NT2/D1 (cell line): Measurements from ENCODE around the gene CACNG6.

Experiments
- DNase-seq: peaks from one replicate; pipeline ENCODE4 v3.0.0-alpha.2; 2011; ENCODE audit warnings: low read depth, low spot score
- H3K27me3 ChIP-seq: 2 replicates; pipeline ENCODE4 v1.6.0; 2011; ENCODE audit warnings: mild to moderate bottlenecking; ENCODE audit not compliant: insufficient read length, insufficient read depth
- H3K36me3 ChIP-seq: 2 replicates; pipeline ENCODE4 v1.6.1; 2011; ENCODE audit warnings: mild to moderate bottlenecking, low read length, mixed read lengths; ENCODE audit not compliant: insufficient read depth, insufficient read length
- H3K4me1 ChIP-seq: 2 replicates; pipeline ENCODE4 v1.5.1; 2011; ENCODE audit not compliant: insufficient read depth, insufficient read length
- H3K4me3 ChIP-seq: 2 replicates; pipeline ENCODE4 v1.5.1; 2011; ENCODE audit warnings: low read depth; ENCODE audit not compliant: insufficient read length
- H3K9ac ChIP-seq: 2 replicates; pipeline ENCODE4 v1.6.0; 2011; ENCODE audit warnings: low read depth; ENCODE audit not compliant: insufficient read length
- H3K9me3 ChIP-seq: 2 replicates; pipeline ENCODE4 v1.5.1; 2011; ENCODE audit warnings: mild to moderate bottlenecking, low read length; ENCODE audit not compliant: insufficient read depth
- SUZ12 ChIP-seq: IDR thresholded peaks from 2 replicates; pipeline ENCODE4 v1.6.1; 2011; ENCODE audit not compliant: insufficient read length, insufficient read depth; ENCODE audit errors: extremely low read depth
- YY1 ChIP-seq: IDR thresholded peaks from 2 replicates; pipeline ENCODE4 v1.6.1; 2011; ENCODE audit not compliant: insufficient read length, insufficient read depth
- ZNF274 ChIP-seq: IDR thresholded peaks from 2 replicates; pipeline ENCODE4 v1.6.1; 2011; ENCODE audit warnings: mild to moderate bottlenecking, low read depth, low read length

CACNG6 gene

GRCh38 chr19:54040003-54040402, 48.6 kb downstream of the CACNG6 start:
- TF ChIP-seq SUZ12 (no peak), YY1 (no peak), ZNF274 (no peak)
- no peaks in the 10 kb centered on the region for H3K4me1 ChIP-seq
- H3K36me3 ChIP-seq = no peaks in the 10 kb centered on the region
- no peak overlapping the region for H3K9ac ChIP-seq
- H3K4me3 ChIP-seq = no peak overlapping the region
- DNase-seq = no peak
- H3K27me3 ChIP-seq = no peaks in the 10 kb centered on the region
- no peaks in the 10 kb centered on the region for H3K9me3 ChIP-seq

- no peak overlapping the region for H3K9ac ChIP-seq
- no peak overlapping the region for H3K4me3 ChIP-seq
- no peaks in the 10 kb centered on the region for H3K27me3 ChIP-seq
- no peaks in the 10 kb centered on the region for H3K4me1 ChIP-seq
- DNase-seq = no peak
- no peaks in the 10 kb centered on the region for H3K9me3 ChIP-seq
- no peaks in the 10 kb centered on the region for H3K36me3 ChIP-seq
- TF ChIP-seq YY1 (no peak), ZNF274 (no peak), SUZ12 (no peak)
Observed at GRCh38 chr19:54041969-54042606, 50.7 kb downstream of the CACNG6 start.

GRCh38 chr19:54042989-54043388, 51.6 kb downstream of the CACNG6 start:
- Histone ChIP-seq H3K4me1 (no peaks in the 10 kb centered on the region), H3K27me3 (no peaks in the 10 kb centered on the region), H3K9me3 (no peaks in the 10 kb centered on the region), H3K36me3 (no peaks in the 10 kb centered on the region), H3K9ac (no peak overlapping the region), H3K4me3 (no peak overlapping the region)
- no peak for DNase-seq
- TF ChIP-seq SUZ12 = no peak

GRCh38 chr19:54045771-54046170, 54.3 kb downstream of the CACNG6 start:
- DNase-seq = no peak
- no peaks in the 10 kb centered on the region for H3K27me3 ChIP-seq
- no peak overlapping the region for H3K9ac ChIP-seq
- H3K4me1 ChIP-seq = no peaks in the 10 kb centered on the region
- no peak for TF ChIP-seq YY1
- TF ChIP-seq SUZ12 = no peak
- TF ChIP-seq ZNF274 = no peak
- H3K4me3 ChIP-seq = no peak overlapping the region
- no peaks in the 10 kb centered on the region for H3K9me3 ChIP-seq
- H3K36me3 ChIP-seq = no peaks in the 10 kb centered on the region

- no peak overlapping the region for H3K9ac ChIP-seq
- no peak for DNase-seq
- no peaks in the 10 kb centered on the region for H3K9me3 ChIP-seq
- no peaks in the 10 kb centered on the region for H3K36me3 ChIP-seq
- no peaks in the 10 kb centered on the region for H3K27me3 ChIP-seq
- no peak for TF ChIP-seq ZNF274
- no peak for TF ChIP-seq SUZ12
- TF ChIP-seq YY1 = no peak
- H3K4me1 ChIP-seq = no peaks in the 10 kb centered on the region
- no peak overlapping the region for H3K4me3 ChIP-seq
Observed at GRCh38 chr19:54047616-54048015, 56.2 kb downstream of the CACNG6 start.
